Mucosa of rectum (tissue), 2 donors: ENCODE data around the gene ATPAF2.

Source experiments
- H3K27ac ChIP-seq, 2 donors: one replicate each; pipeline ENCODE4 v1.7.0; 2013; ENCODE audit warnings: inconsistent platforms in 2 of 2, low read depth in 2 of 2, low read length in 2 of 2
- H3K27me3 ChIP-seq, 2 donors: one replicate each; pipeline ENCODE4 v1.7.0; 2013; ENCODE audit warnings: low read length in 2 of 2; ENCODE audit not compliant: control insufficient read depth in 2 of 2, insufficient read depth in 2 of 2
- H3K36me3 ChIP-seq, 2 donors: one replicate each; pipeline ENCODE4 v1.7.0; 2013; ENCODE audit warnings: low read length in 2 of 2; ENCODE audit not compliant: control insufficient read depth in 2 of 2, insufficient read depth in 2 of 2
- H3K4me1 ChIP-seq, 2 donors: one replicate each; pipeline ENCODE4 v1.7.0; 2013; ENCODE audit warnings: low read length in 2 of 2, mild to moderate bottlenecking in 1 of 2; ENCODE audit not compliant: control insufficient read depth in 2 of 2, insufficient read depth in 2 of 2
- H3K4me3 ChIP-seq, 2 donors: one replicate each; pipeline ENCODE4 v1.7.0; 2013; ENCODE audit warnings: low read length in 2 of 2
- H3K9ac ChIP-seq, 2 donors: one replicate each; pipeline ENCODE4 v1.7.0; 2013; ENCODE audit warnings: low read length in 2 of 2, low read depth in 1 of 2, mild to moderate bottlenecking in 1 of 2
- H3K9me3 ChIP-seq, 2 donors: one replicate each; pipeline ENCODE4 v1.7.0; 2013; ENCODE audit warnings: low read length in 2 of 2; ENCODE audit not compliant: control insufficient read depth in 2 of 2
- donor health status: healthy.
- donor health status: Normal muscosa, but diverticular disease.

The ATPAF2 gene

GRCh38 chr17:18015593-18015992, 23.4 kb downstream of the ATPAF2 start:
- no peaks in the 10 kb centered on the region for H3K27me3 ChIP-seq
- no peaks in the 10 kb centered on the region for H3K9me3 ChIP-seq
- H3K9ac ChIP-seq = no peak overlapping the region
- peaks cover 21 to 22% of the 10 kb centered on the region in 2 donors for H3K36me3 ChIP-seq
- H3K27ac ChIP-seq = no peak overlapping the region
- H3K4me1 ChIP-seq = no peaks in the 10 kb centered on the region
- no peak overlapping the region for H3K4me3 ChIP-seq

DNA sequence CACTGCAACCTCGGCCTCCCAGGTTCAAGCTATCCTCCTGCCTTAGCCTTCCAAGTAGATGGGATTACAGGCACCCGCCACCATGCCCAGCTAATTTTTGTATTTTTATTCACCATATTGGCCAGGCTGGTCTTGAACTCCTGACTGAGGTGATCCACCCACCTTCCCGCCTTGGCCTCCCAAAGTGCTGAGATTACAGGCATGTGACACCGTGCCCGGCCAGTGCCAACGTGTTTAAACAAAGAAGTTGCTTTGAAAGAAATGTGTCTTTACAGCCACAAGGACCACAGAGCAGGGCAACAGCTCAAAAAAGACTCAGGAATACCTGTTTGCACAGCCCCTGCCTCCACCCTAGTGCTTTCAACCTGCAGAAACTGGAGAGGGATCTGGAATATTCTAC, 25.0 kb downstream of the ATPAF2 start:
- no peak overlapping the region for H3K9ac ChIP-seq
- H3K27ac ChIP-seq = no peak overlapping the region
- no peaks in the 10 kb centered on the region for H3K4me1 ChIP-seq
- no peaks in the 10 kb centered on the region for H3K27me3 ChIP-seq
- no peak overlapping the region for H3K4me3 ChIP-seq
- H3K9me3 ChIP-seq = no peaks in the 10 kb centered on the region
- H3K36me3 ChIP-seq = peaks cover 16 to 25% of the 10 kb centered on the region in 2 donors

- peaks cover 15 to 17% of the 10 kb centered on the region in 2 donors for H3K36me3 ChIP-seq
- no peaks in the 10 kb centered on the region for H3K9me3 ChIP-seq
- H3K4me3 ChIP-seq = no peak overlapping the region
Observed at GRCh38 chr17:18011286-18011685, 27.7 kb downstream of the ATPAF2 start.

DNA sequence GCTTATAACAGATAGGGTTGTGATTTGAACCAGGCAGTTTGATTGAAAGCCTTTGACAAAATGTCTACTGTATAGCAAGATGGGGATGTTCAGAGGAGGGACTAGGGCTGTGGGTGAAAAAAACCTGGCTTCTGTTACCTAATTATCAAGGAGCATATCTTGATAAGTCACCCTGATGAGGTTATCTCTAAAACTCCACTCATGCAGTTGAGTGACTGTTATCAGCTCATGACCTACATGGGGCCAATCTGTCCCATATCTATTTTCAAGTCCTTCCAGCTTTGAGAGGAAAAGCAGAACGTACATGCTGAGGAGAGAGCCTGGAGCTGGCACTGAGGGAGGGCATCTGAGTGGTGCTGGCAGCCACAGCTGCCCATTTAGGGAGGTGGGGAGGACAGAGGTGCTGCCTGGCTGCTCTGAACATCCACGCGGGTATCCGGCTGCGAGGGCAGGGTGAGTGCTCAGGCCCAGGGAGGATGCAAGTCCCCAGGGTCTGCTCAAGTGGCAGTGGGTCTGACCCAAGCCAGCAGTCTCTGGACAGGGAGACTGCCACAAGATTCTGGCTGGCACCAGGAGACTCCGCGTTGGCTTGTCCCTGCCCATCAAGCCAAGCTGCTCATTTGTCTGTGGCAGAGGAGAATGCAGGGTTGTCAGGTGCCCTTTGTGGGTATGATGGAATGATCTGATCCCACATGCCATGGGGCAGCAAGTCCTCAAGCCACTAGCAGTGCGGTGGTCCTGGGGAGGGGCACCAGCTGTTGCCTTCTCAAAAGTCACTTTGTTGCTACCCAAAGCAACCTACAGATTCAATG, 29.2 kb downstream of the ATPAF2 start:
- Histone ChIP-seq H3K4me3 (no peak overlapping the region), H3K4me1 (no peaks in the 10 kb centered on the region), H3K36me3 (peaks cover 8 to 10% of the 10 kb centered on the region in 2 donors), H3K27ac (no peak overlapping the region), H3K9me3 (no peaks in the 10 kb centered on the region), H3K27me3 (no peaks in the 10 kb centered on the region), H3K9ac (no peak overlapping the region)

More at GRCh38 chr17:18011286-18011685, 27.7 kb downstream of the ATPAF2 start:
- Histone ChIP-seq H3K27ac (no peak overlapping the region), H3K27me3 (no peaks in the 10 kb centered on the region), H3K4me1 (no peaks in the 10 kb centered on the region), H3K9ac (no peak overlapping the region)

GRCh38 chr17:18008496-18009268, 30.3 kb downstream of the ATPAF2 start:
- Histone ChIP-seq H3K27ac (no peak overlapping the region), H3K4me3 (no peak overlapping the region), H3K9me3 (no peaks in the 10 kb centered on the region), H3K4me1 (no peaks in the 10 kb centered on the region), H3K36me3 (peaks cover 8 to 10% of the 10 kb centered on the region in 2 donors), H3K9ac (no peak overlapping the region), H3K27me3 (no peaks in the 10 kb centered on the region)

DNA sequence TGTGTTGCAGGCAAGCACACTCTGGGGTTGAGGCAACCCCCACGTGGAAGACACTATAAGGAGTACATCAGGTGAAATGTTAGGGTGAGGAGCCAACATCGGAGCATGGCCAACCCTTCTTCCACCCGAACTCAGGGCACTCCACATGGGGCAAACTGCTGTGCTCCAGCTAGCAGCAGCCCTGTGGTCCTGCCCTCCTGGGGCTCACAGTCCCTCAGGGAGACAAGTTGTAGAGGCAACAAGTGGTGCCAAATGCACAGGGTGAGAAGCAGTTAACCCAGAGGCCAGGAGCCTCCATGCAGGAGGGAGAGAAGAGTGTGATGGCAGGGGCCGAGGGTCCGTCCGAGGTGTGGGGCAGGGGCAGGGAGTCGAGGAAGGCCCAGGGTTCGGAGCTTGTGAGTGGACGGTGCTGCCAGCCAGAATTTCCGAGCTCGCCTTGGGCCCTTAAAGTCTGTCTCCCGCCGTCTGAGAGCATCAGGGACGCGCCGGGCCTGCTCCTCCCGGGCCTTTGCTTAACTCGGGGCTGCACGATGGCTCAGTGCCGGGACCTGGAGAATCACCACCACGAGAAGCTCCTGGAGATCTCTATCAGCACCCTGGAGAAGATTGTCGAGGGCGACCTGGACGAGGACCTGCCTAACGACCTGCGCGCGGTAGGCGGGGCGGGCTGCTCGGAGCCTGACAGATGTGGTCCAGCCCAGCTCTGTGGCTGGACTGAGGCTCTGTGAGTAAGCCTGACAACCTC, 32.3 kb downstream of the ATPAF2 start:
- Histone ChIP-seq H3K4me3 (no peak overlapping the region), H3K27ac (no peak overlapping the region), H3K27me3 (no peaks in the 10 kb centered on the region), H3K36me3 (peaks cover 8 to 10% of the 10 kb centered on the region in 2 donors), H3K9me3 (no peaks in the 10 kb centered on the region), H3K9ac (no peak overlapping the region), H3K4me1 (no peaks in the 10 kb centered on the region)

- H3K27me3 ChIP-seq = no peaks in the 10 kb centered on the region
- H3K9me3 ChIP-seq = no peaks in the 10 kb centered on the region
- H3K4me3 ChIP-seq = no peak overlapping the region
- H3K27ac ChIP-seq = no peak overlapping the region
- H3K36me3 ChIP-seq = peaks cover 6 to 7% of the 10 kb centered on the region in 2 donors
- H3K9ac ChIP-seq = no peak overlapping the region
- no peaks in the 10 kb centered on the region for H3K4me1 ChIP-seq
Observed at GRCh38 chr17:18005496-18005895, 33.5 kb downstream of the ATPAF2 start.

DNA sequence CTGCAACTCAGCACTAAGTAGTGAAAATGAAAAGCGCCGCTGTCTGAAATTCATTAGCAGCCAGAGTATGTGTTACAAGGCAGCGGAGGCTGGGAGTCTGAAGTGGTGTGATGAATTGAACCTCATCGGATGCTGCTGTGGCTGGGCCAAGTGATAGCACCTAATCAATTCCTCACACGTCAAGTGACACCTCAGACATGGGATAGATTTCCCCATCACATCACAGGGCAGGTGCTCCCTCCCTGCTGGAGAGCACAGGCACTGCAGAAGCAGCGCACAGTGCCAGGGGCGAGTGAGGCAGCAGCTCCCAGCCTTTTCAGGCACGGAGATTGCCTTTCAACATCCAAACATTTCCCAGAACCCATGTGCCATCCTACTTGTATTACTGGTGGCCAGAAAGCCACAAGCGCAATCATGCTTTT, 34.1 kb downstream of the ATPAF2 start:
- Histone ChIP-seq H3K9me3 (no peaks in the 10 kb centered on the region), H3K27ac (no peak overlapping the region), H3K4me3 (no peak overlapping the region), H3K4me1 (no peaks in the 10 kb centered on the region), H3K27me3 (no peaks in the 10 kb centered on the region), H3K36me3 (peaks cover 3 to 6% of the 10 kb centered on the region in 2 donors), H3K9ac (no peak overlapping the region)

- Histone ChIP-seq H3K4me3 (no peak overlapping the region), H3K4me1 (no peaks in the 10 kb centered on the region), H3K27me3 (no peaks in the 10 kb centered on the region), H3K9me3 (no peaks in the 10 kb centered on the region), H3K36me3 (peaks cover 0 to 6% of the 10 kb centered on the region in 2 donors), H3K9ac (no peak overlapping the region), H3K27ac (no peak overlapping the region)
Observed at GRCh38 chr17:18004345-18004744, 34.6 kb downstream of the ATPAF2 start.

DNA sequence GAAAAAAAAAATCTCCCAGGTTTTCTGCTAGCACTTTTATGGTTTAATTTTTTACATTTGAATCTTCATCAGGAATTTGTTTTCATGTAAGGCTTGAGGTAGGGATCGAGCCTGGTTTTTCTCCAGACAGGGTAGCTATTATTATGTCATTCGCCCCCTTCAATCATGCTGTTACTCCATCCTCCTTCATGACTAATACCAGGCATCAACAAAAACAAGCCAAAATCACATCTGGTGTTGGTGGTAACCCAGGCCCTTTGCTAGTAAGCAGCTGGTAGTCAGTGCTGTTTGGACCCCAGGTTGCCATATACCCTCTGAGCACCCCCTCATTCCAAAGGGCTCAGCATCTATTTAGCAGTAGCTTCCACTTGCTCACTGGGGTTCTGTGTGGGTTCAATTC, 36.8 kb downstream of the ATPAF2 start:
- no peaks in the 10 kb centered on the region for H3K4me1 ChIP-seq
- H3K27me3 ChIP-seq = no peaks in the 10 kb centered on the region
- H3K27ac ChIP-seq = no peak overlapping the region
- H3K36me3 ChIP-seq = no peaks in the 10 kb centered on the region
- no peak overlapping the region for H3K4me3 ChIP-seq
- H3K9me3 ChIP-seq = no peaks in the 10 kb centered on the region
- no peak overlapping the region for H3K9ac ChIP-seq
